ENCODE data around the gene ADAMTS9.

GRCh38 chr3:64650715-64651114, 37.1 kb downstream of the ADAMTS9 start:
- no peak for TF ChIP-seq CTCF (IDR thresholded peaks at IDR 0.05; ENCODE audit: insufficient read depth, low read length, poor library complexity, severe bottlenecking)
- no peak for TF ChIP-seq EZH2phosphoT487 (conservative IDR thresholded peaks at IDR 0.05; ENCODE audit: low read length)

Measured in SU-DHL-6 (cell line).